ENCODE measurements around the gene MRPL34.

MRPL34 gene

DNA sequence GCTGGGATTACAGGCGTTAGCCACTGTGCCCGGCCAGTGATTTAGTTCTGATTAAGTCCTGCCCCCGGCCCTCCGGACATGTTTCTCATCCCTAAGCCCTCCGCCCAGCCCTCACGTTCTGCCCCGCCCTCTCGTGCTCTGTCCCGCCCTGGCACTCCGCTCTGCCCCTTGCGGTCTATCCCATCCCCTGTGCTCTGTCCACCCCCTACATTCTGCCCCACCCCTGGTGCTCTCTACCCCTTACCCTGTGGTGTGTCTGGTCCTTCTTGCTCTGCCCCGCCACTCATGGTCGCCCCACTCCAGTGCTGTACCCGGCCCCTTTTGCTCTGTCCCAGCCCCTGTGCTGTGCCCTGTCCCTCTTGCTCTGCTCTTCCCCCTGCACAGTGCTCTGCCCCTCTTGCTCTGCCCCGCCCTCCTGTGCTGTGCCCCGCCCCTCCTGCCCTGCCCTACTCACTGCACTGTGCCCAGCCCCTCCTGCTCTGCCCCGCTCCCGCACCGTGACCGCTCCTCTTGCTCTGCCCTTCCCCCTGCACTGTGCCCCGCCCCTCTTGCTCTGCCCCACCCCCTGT, 34.7 kb downstream of the MRPL34 start:
- Histone ChIP-seq H3K27me3 (ENCODE audit: insufficient read depth, poor library complexity, severe bottlenecking) (no peaks in the 10 kb centered on the region), H3K4me3 (replicated peaks; ENCODE audit: insufficient read depth, low read length) (no peak overlapping the region), H3K27ac (replicated peaks) (no peak overlapping the region)
- no peak for DNase-seq (ENCODE audit: low read depth in 1 of 2, low spot score in 1 of 2)
- TF ChIP-seq, protein P1, sequence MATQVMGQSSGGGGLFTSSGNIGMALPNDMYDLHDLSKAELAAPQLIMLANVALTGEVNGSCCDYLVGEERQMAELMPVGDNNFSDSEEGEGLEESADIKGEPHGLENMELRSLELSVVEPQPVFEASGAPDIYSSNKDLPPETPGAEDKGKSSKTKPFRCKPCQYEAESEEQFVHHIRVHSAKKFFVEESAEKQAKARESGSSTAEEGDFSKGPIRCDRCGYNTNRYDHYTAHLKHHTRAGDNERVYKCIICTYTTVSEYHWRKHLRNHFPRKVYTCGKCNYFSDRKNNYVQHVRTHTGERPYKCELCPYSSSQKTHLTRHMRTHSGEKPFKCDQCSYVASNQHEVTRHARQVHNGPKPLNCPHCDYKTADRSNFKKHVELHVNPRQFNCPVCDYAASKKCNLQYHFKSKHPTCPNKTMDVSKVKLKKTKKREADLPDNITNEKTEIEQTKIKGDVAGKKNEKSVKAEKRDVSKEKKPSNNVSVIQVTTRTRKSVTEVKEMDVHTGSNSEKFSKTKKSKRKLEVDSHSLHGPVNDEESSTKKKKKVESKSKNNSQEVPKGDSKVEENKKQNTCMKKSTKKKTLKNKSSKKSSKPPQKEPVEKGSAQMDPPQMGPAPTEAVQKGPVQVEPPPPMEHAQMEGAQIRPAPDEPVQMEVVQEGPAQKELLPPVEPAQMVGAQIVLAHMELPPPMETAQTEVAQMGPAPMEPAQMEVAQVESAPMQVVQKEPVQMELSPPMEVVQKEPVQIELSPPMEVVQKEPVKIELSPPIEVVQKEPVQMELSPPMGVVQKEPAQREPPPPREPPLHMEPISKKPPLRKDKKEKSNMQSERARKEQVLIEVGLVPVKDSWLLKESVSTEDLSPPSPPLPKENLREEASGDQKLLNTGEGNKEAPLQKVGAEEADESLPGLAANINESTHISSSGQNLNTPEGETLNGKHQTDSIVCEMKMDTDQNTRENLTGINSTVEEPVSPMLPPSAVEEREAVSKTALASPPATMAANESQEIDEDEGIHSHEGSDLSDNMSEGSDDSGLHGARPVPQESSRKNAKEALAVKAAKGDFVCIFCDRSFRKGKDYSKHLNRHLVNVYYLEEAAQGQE (IDR thresholded peaks at IDR 0.05; ENCODE audit: insufficient replicate concordance, low read depth), result no peak
- TF ChIP-seq POLR2AphosphoS5 (IDR thresholded peaks at IDR 0.05; ENCODE audit: low read depth) (no peak), GABPA (IDR thresholded peaks at IDR 0.05; ENCODE audit: low read depth) (no peak), SPI1 (IDR thresholded peaks at IDR 0.05; ENCODE audit: borderline replicate concordance, low read depth) (no peak)

DNA sequence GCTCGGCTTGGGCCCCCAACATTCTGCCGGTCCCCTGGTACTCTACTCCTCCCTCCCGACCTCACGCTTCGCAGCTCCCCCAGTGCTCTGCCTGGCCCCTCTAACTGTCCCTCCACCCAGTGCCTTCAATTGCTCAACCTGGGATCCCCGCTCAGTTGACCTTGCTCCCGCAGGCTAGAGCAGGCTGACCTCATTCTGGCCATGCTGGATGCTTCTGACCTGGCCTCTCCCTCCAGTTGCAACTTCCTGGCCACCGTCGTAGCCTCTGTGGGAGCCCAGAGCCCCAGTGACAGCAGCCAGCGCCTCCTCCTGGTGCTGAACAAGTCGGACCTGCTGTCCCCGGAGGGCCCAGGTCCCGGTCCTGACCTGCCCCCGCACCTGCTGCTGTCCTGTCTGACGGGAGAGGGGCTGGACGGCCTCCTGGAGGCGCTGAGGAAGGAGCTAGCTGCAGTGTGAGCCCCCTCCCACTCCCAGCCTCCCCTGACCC, 35.2 kb downstream of the MRPL34 start:
- no peak for DNase-seq (ENCODE audit: low read depth in 1 of 2, low spot score in 1 of 2)
- no peak overlapping the region for H3K4me3 ChIP-seq (replicated peaks; ENCODE audit: insufficient read depth, low read length)
- no peaks in the 10 kb centered on the region for H3K27me3 ChIP-seq (ENCODE audit: insufficient read depth, poor library complexity, severe bottlenecking)
- H3K27ac ChIP-seq (replicated peaks), result no peak overlapping the region
- TF ChIP-seq, protein P1 (IDR thresholded peaks at IDR 0.05; ENCODE audit: insufficient replicate concordance, low read depth), result no peak
- TF ChIP-seq, protein P2, sequence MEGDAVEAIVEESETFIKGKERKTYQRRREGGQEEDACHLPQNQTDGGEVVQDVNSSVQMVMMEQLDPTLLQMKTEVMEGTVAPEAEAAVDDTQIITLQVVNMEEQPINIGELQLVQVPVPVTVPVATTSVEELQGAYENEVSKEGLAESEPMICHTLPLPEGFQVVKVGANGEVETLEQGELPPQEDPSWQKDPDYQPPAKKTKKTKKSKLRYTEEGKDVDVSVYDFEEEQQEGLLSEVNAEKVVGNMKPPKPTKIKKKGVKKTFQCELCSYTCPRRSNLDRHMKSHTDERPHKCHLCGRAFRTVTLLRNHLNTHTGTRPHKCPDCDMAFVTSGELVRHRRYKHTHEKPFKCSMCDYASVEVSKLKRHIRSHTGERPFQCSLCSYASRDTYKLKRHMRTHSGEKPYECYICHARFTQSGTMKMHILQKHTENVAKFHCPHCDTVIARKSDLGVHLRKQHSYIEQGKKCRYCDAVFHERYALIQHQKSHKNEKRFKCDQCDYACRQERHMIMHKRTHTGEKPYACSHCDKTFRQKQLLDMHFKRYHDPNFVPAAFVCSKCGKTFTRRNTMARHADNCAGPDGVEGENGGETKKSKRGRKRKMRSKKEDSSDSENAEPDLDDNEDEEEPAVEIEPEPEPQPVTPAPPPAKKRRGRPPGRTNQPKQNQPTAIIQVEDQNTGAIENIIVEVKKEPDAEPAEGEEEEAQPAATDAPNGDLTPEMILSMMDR (IDR thresholded peaks at IDR 0.05; ENCODE audit: insufficient read depth, low read length), result no peak

DNA sequence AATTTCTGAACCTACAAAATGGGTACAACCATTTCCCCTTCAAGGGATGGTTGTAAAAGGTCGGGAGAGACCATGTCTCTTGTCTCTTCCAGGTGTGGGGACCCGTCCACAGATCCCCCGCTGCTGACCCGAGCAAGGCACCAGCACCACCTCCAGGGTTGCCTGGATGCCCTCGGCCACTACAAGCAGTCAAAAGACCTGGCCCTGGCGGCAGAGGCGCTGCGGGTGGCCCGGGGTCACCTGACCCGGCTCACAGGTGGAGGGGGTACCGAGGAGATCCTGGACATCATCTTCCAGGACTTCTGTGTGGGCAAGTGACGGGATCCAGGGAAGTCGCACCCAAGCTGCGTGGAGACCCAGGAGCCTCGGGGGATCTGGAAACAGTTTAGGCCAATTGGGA, 35.7 kb downstream of the MRPL34 start:
- Histone ChIP-seq H3K4me3 (replicated peaks; ENCODE audit: insufficient read depth, low read length) (no peak overlapping the region), H3K27ac (replicated peaks) (no peak overlapping the region), H3K27me3 (ENCODE audit: insufficient read depth, poor library complexity, severe bottlenecking) (no peaks in the 10 kb centered on the region)
- no peak for DNase-seq (ENCODE audit: low read depth in 1 of 2, low spot score in 1 of 2)
- TF ChIP-seq, protein P2 (IDR thresholded peaks at IDR 0.05; ENCODE audit: insufficient read depth, low read length), result no peak
- TF ChIP-seq GABPA (IDR thresholded peaks at IDR 0.05; ENCODE audit: low read depth), result no peak
- no peak for TF ChIP-seq SPI1 (IDR thresholded peaks at IDR 0.05; ENCODE audit: borderline replicate concordance, low read depth)
- TF ChIP-seq POLR2AphosphoS5 (IDR thresholded peaks at IDR 0.05; ENCODE audit: low read depth), result no peak
- TF ChIP-seq, protein P1 (IDR thresholded peaks at IDR 0.05; ENCODE audit: insufficient replicate concordance, low read depth), result no peak
